K562 (cell line): Measurements from ENCODE around the gene C2CD2. TPM values are rescaled to one million over a fixed set of nuclear protein-coding genes. Genes with fewer than 3 reads are reported as not detected.

Source experiments
- ATAC-seq: fragments of 200-7000 bp; cut with Tn5 transposase; 3 replicates; pipeline ENCODE4 v1.9.1; 2020; ENCODE audit warnings: moderate library complexity
- BruUV-seq: library from RNA; stranded (reverse); fragments of 400-500 nt; replicated peaks from 2 replicates; lab custom pipeline; 2021; lab: Mats Ljungman, UMichigan
- CTCF ChIA-PET: fragments of 300-600 bp; formaldehyde crosslinking; extraction: SDS; loops from one replicate; lab custom pipeline; 2021; ENCODE audit warnings: low intra/inter-chr PET ratio; lab: Yijun Ruan, JAX
- POLR2A ChIA-PET: fragments of 300-600, 350-650 bp; sonication (Branson Sonifier 250); formaldehyde crosslinking; extraction: SDS; loops from one replicate; lab custom pipeline; 2021; ENCODE audit warnings: antibody characterized with exemption, inconsistent platforms; lab: Yijun Ruan, JAX
- DNase-seq, 4 experiments: peaks; one replicate each; pipeline versions ENCODE4 v3.0.0 to v3.0.0-alpha.2; 2011 to 2018; ENCODE audit warnings: low spot score in 3 of 4, mixed read lengths in 3 of 4; ENCODE audit errors: extremely low read depth in 1 of 4
- FAIRE-seq: peaks from 2 replicates; lab custom pipeline; 2011; peaks lifted over from hg19 to GRCh38; lab: Jason Lieb, UNC
- H2AFZ ChIP-seq: 2 replicates; pipeline ENCODE4 v1.6.0; 2011; ENCODE audit warnings: low read depth, low read length, control low read depth, inconsistent platforms
- H3K27ac ChIP-seq: fragments of 200-600 bp; 3 replicates; pipeline ENCODE4 v1.8.0; 2011; ENCODE audit warnings: low read depth, mild to moderate bottlenecking, control low read depth, inconsistent platforms, low read length, moderate library complexity, mixed read lengths; ENCODE audit errors: extremely low read depth
- H3K27me3 ChIP-seq, 2 experiments: fragments of 300-600 bp in 1 of 2; 2 replicates in 1 of 2; 3 replicates in 1 of 2; pipeline versions ENCODE4 v1.6.0 to v1.8.0; 2011; ENCODE audit warnings: inconsistent platforms in 2 of 2, low read length in 2 of 2, mild to moderate bottlenecking in 1 of 2, mixed read lengths in 1 of 2, moderate library complexity in 1 of 2; ENCODE audit not compliant: control insufficient read depth in 2 of 2, insufficient read depth in 2 of 2
- H3K36me3 ChIP-seq: fragments of 300-600 bp; 3 replicates; pipeline ENCODE4 v1.8.0; 2011; ENCODE audit warnings: mild to moderate bottlenecking, low read length, inconsistent platforms; ENCODE audit not compliant: control insufficient read depth, insufficient read depth
- H3K4me1 ChIP-seq, 2 experiments: fragments of 200-600 bp in 1 of 2; replicated peaks in 1 of 2; 2 replicates in 1 of 2; 3 replicates in 1 of 2; pipeline versions ENCODE4 v1.5.1 to v1.8.0; 2011; ENCODE audit warnings: inconsistent platforms in 2 of 2, low read length in 2 of 2, mild to moderate bottlenecking in 1 of 2, mixed read lengths in 1 of 2, moderate library complexity in 1 of 2; ENCODE audit not compliant: control insufficient read depth in 2 of 2, insufficient read depth in 2 of 2
- H3K4me2 ChIP-seq: 2 replicates; pipeline ENCODE4 v1.6.1; 2011; ENCODE audit warnings: low read length, control low read depth, inconsistent platforms, mixed read lengths; ENCODE audit not compliant: insufficient read depth
- H3K4me3 ChIP-seq: fragments of 200-600 bp; sonication (generic), shearing (Covaris generic); 2 replicates; pipeline ENCODE4 v1.5.1; 2016; ENCODE audit warnings: control low read depth, inconsistent platforms
- H3K79me2 ChIP-seq: fragments of 200-600 bp; 3 replicates; pipeline ENCODE4 v1.8.0; 2011; ENCODE audit warnings: low read length, inconsistent platforms; ENCODE audit not compliant: control insufficient read depth, insufficient read depth
- H3K9ac ChIP-seq, 2 experiments: 2 replicates each; pipeline versions ENCODE4 v1.6.0 to v1.6.1; 2011; ENCODE audit warnings: low read depth in 2 of 2, low read length in 2 of 2, control low read depth in 1 of 2, inconsistent platforms in 1 of 2, mild to moderate bottlenecking in 1 of 2, mixed read lengths in 1 of 2; ENCODE audit not compliant: insufficient read depth in 1 of 2
- H3K9me1 ChIP-seq: one replicate; pipeline ENCODE4 v1.6.0; 2011; ENCODE audit warnings: inconsistent platforms, mild to moderate bottlenecking, low read length, moderate library complexity; ENCODE audit not compliant: control insufficient read depth, insufficient read depth
- H3K9me3 ChIP-seq: replicated peaks from 2 replicates; pipeline ENCODE4 v1.5.1; 2011; ENCODE audit warnings: low read depth, low read length, inconsistent platforms; ENCODE audit not compliant: control insufficient read depth, insufficient read depth
- H4K20me1 ChIP-seq: replicated peaks from 2 replicates; pipeline ENCODE4 v1.6.1; 2011; ENCODE audit warnings: low read length, inconsistent platforms, mixed read lengths; ENCODE audit not compliant: control insufficient read depth, insufficient read depth
- CHD4 ChIP-seq: fragments of 200-600 bp; sonication (generic); IDR thresholded peaks from 3 replicates; pipeline ENCODE4 v1.6.1; 2012; ENCODE audit warnings: low read depth, mild to moderate bottlenecking, mixed read lengths, low read length, inconsistent platforms; ENCODE audit not compliant: insufficient read depth, insufficient replicate concordance, poor library complexity, severe bottlenecking
- ELF2 ChIP-seq: fragments of 250-450 bp; sonication (Bioruptor Pico); IDR thresholded peaks from 2 replicates; pipeline ENCODE4 v1.5.0; 2021; ENCODE audit warnings: mild to moderate bottlenecking
- HMBOX1 ChIP-seq: sonication (generic); IDR thresholded peaks from 2 replicates; pipeline ENCODE4 v1.6.1; 2016
- PCBP2 ChIP-seq: fragments of 200-400 bp; formaldehyde crosslinking; IDR thresholded peaks from 2 replicates; pipeline ENCODE4 v1.6.1; 2018; ENCODE audit warnings: low read length, low read depth, mild to moderate bottlenecking, moderate library complexity; ENCODE audit not compliant: poor library complexity, severe bottlenecking
- SPI1 ChIP-seq: IDR thresholded peaks from 2 replicates; pipeline ENCODE4 v1.6.1; 2011; ENCODE audit warnings: low read depth, low read length, control low read depth, borderline replicate concordance
- ZNF263 ChIP-seq: sonication (generic); formaldehyde crosslinking; IDR thresholded peaks from 2 replicates; pipeline ENCODE4 v1.8.0; 2022; ENCODE audit warnings: mild to moderate bottlenecking, missing genetic modification reagents, borderline replicate concordance
- ZNF316 ChIP-seq: fragments of 450-650 bp; IDR thresholded peaks from 2 replicates; pipeline ENCODE4 v1.6.1; 2016
- WGBS: fragments of 100-300 bp; shearing (Covaris generic); methylation state at CpG from one replicate; pipeline ENCODE4 v1.1.6; 2016; ENCODE audit warnings: low coverage, mixed read lengths; ENCODE audit not compliant: insufficient coverage; ENCODE audit errors: missing lambda C conversion rate; 5-methylcytosine and 5-hydroxymethylcytosine counted together
- in situ Hi-C: fragments of 300-500 bp; cut with MboI; formaldehyde crosslinking; loops from 4 replicates; pipeline ENCODE4 v1.15.0; 2018; ENCODE audit warnings: inconsistent platforms, mixed read lengths
- intact Hi-C: fragments of 100-400 bp; cut with micrococcal nuclease; formaldehyde crosslinking; loops from 2 replicates; pipeline ENCODE4 v1.14.2; 2022
- polyA plus RNA-seq, 8 experiments: library from polyadenylated mRNA; depleted of rRNA in 4 of 8; stranded (reverse) in 5 of 8; unstranded in 3 of 8; fragments of >200 nt; fragmentation: Nextera tagmentation in 2 of 8; fragmentation: Illumina TruSeq in 1 of 8; extraction: Ambion mirVana in 2 of 8; extraction: Trizol in 1 of 8; gene quantifications; 2 replicates each; pipeline versions ENCODE4 v1.2.1 to v1.2.3, GENCODE V29; 2011 to 2014; ENCODE audit warnings: inconsistent platforms in 1 of 8, missing spikeins in 1 of 8
- total RNA-seq, 7 experiments: library from RNA; depleted of rRNA in 6 of 7; stranded (reverse); fragments of >200 nt in 6 of 7; fragmentation: Illumina TruSeq in 2 of 7; extraction: Trizol in 2 of 7; gene quantifications; 2 replicates each; pipeline versions ENCODE4 v1.2.1 to v1.2.3, GENCODE V29; 2011 to 2021; ENCODE audit warnings: low replicate concordance in 1 of 7

Gene C2CD2
- total and polyA plus RNA-seq, 9 of the 15 experiments (the other 6 are each of a cell fraction or from before 2014, with no cell fraction given), result 1.3 to 21.6 (median 12.1) TPM

GRCh38 chr21:41970751-41971653 is 17.2 kb upstream of the C2CD2 start:
- no TSS peak for BruUV-seq
- Histone ChIP-seq H3K9me1 (no peaks in the 10 kb centered on the region), H3K4me1 (peaks cover 0 to 6% of the 10 kb centered on the region in 2 experiments; a peak in 3 of 5 replicates), H2AFZ (no peak overlapping the region), H4K20me1 (no peaks in the 10 kb centered on the region), H3K4me2 (no peak overlapping the region), H3K36me3 (no peaks in the 10 kb centered on the region), H3K9ac (no peak overlapping the region), H3K4me3 (no peak overlapping the region), H3K27ac (no peak overlapping the region), H3K9me3 (no peaks in the 10 kb centered on the region), H3K79me2 (no peaks in the 10 kb centered on the region), H3K27me3 (peaks cover 29 to 70% of the 10 kb centered on the region in 2 experiments)
- TF ChIP-seq ZNF316 (no peak), PCBP2 (no peak), ZNF263 (CRISPR knock-in tag) (peak; percentile 49; the same call in 1 of the 2 replicates), HMBOX1 (no peak), ELF2 (CRISPR knock-in tag) (no peak), CHD4 (no peak), SPI1 (peak; percentile 50; the same call in 1 of the 2 replicates)
- CTCF ChIA-PET, result no interaction called here
- in situ Hi-C loops (no loop called here), intact Hi-C loops (no loop called here)
- POLR2A ChIA-PET, result interaction anchor here (0.6 to 0.7 kb wide), 2 partner anchors 32 to 91 kb away, joined by 3 to 4 read pairs; no protein-coding TSS in a partner anchor
- ATAC-seq (no peak), DNase-seq (no peak), FAIRE-seq (no peak)
- 5% methylated on average over 20 of the region's 20 CpGs for WGBS
